ENCODE results near the gene AUTS2. TPM values are rescaled to one million over a fixed set of nuclear protein-coding genes. Genes with fewer than 3 reads are reported as not detected.
A peak's percentile ranks its signal among the peaks of the same experiment; 100 is the strongest.

AUTS2 gene
- total and polyA plus RNA-seq, 5 donors: 7.0 to 15.4 (median 10.6) TPM

DNA sequence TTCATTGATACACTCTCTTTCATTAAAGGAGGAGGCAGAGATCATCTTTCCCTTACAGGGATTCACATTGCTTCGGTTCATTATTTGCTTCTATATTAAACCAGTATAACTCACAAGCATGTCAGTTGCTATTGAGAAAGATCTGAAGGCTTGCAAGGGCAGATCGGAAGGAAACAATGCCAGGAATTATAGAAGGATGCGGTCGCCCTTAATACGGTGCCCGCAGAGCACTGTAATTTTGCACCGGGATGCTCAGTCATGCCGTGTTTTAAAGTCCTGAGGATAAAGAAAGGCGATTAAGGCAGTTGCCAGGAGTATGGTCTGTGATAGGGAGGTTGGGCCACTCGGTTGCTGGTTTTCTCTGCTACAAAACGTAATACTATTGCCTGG, 1183.6 kb downstream of the AUTS2 start:
- intact Hi-C loops (cut with DNase I): no loop called here
- DNase-seq (no peak), ATAC-seq (no peak)
- WGBS: 95% methylated on average over 11 of the region's 11 CpGs
- no peaks in the 10 kb centered on the region for H3K9me3 ChIP-seq (ENCODE audit: control insufficient read depth, low read length)
- H3K4me3 ChIP-seq (ENCODE audit: low read length): no peak overlapping the region
- H3K27me3 ChIP-seq (ENCODE audit: control insufficient read depth, insufficient read depth): no peaks in the 10 kb centered on the region
- no peak overlapping the region for H3K27ac ChIP-seq (ENCODE audit: low read length)
- H3K4me1 ChIP-seq (ENCODE audit: control insufficient read depth, insufficient read depth, low read length): no peaks in the 10 kb centered on the region

DNA sequence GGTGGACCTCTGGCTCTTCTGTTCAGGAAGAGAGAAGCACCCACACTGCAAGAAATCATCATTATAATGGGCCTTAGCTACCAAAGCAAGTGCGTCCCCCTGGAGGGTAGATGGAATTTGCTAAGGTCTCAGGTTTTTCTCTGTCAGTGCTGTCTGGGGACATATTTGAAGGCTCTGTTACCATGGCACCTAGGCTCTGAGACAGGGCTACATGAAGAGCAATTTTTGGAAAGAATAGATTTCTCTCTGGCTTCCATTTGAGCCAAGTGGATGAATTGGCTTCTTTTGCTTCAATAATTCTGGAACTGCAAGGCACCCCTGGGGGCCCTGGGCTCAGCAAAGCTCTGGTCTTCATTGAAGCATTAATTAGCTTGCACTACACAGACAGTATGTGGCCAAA, 1184.5 kb downstream of the AUTS2 start:
- WGBS: 94% methylated on average over 1 of the region's 1 CpG
- DNase-seq (no peak), ATAC-seq (no peak)
- Histone ChIP-seq H3K4me3 (ENCODE audit: low read length) (no peak overlapping the region), H3K27me3 (ENCODE audit: control insufficient read depth, insufficient read depth) (no peaks in the 10 kb centered on the region), H3K27ac (ENCODE audit: low read length) (no peak overlapping the region), H3K9me3 (ENCODE audit: control insufficient read depth, low read length) (no peaks in the 10 kb centered on the region), H3K4me1 (ENCODE audit: control insufficient read depth, insufficient read depth, low read length) (no peaks in the 10 kb centered on the region)
- intact Hi-C loops (cut with DNase I): no loop called here

DNA sequence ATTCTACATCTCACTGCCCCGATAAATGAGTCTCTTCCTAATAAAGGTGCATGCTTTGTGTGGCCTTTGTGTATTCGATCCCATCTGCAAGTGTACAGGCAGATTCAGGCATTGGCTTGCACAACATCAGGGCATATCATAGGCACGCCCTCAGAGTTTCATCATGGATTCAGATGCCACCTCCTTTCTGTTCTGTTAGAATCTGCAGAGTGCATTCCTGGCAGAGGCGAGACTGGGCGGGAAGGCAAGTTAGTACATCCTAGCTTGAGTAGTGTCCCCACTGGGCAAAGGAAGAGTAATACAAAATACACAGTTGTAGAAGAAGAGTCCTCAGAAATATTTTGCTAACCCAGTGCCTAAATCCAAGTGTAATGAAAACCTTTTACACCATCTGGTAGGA, 1187.2 kb downstream of the AUTS2 start:
- 97% methylated on average over 5 of the region's 5 CpGs for WGBS
- no peaks in the 10 kb centered on the region for H3K27me3 ChIP-seq (ENCODE audit: control insufficient read depth, insufficient read depth)
- H3K27ac ChIP-seq (ENCODE audit: low read length): no peak overlapping the region
- no peaks in the 10 kb centered on the region for H3K9me3 ChIP-seq (ENCODE audit: control insufficient read depth, low read length)
- DNase-seq (no peak), ATAC-seq (no peak)
- H3K4me3 ChIP-seq (ENCODE audit: low read length): no peak overlapping the region
- intact Hi-C loops (cut with DNase I): no loop called here
- no peaks in the 10 kb centered on the region for H3K4me1 ChIP-seq (ENCODE audit: control insufficient read depth, insufficient read depth, low read length)

DNA sequence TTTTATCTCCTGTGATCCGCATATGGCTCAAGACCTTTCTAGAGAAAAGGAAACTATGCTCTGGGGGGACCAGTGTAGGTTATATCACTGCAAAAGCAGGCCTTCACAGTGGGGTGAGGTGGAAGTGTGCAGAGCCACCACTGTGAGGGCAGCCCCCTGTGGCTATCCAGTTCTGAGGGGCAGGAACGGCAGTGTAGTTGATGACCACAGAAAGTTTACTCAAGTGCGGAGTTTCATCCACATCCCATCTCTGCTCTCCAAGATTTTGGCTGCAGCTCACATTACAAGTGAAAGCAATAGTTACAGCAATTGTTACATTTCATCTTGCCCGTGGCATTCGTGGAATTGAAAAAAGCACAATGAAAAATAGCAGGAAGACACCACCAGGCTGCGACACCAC, 1187.8 kb downstream of the AUTS2 start:
- ATAC-seq (no peak), DNase-seq (no peak)
- Histone ChIP-seq H3K27me3 (ENCODE audit: control insufficient read depth, insufficient read depth) (no peaks in the 10 kb centered on the region), H3K4me1 (ENCODE audit: control insufficient read depth, insufficient read depth, low read length) (no peaks in the 10 kb centered on the region), H3K4me3 (ENCODE audit: low read length) (no peak overlapping the region), H3K27ac (ENCODE audit: low read length) (no peak overlapping the region), H3K9me3 (ENCODE audit: control insufficient read depth, low read length) (no peaks in the 10 kb centered on the region)
- intact Hi-C loops (cut with DNase I): no loop called here
- WGBS: 94% methylated on average over 6 of the region's 6 CpGs

DNA sequence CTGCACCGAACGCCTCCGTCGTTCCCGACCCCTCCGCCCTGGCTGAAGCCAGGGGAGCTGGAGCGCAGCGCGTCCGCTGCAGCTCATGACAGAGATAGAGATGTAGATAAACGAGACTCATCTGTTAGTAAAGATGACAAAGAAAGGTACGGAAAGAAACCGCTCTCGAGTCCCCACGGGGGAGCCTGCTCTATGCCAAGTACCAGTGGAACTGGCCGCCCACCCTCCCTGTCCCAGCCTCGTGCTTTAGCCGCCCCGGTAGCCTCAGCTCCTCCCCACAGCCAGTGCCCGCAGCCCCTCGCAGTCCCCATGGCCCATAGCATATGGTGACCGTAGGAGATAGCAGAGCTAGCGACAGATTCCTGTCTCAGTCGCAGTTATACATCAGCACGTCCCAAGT, 1189.0 kb downstream of the AUTS2 start:
- no peak for ATAC-seq
- no peak overlapping the region for H3K27ac ChIP-seq (ENCODE audit: low read length)
- no peak overlapping the region for H3K4me3 ChIP-seq (ENCODE audit: low read length)
- no peaks in the 10 kb centered on the region for H3K9me3 ChIP-seq (ENCODE audit: control insufficient read depth, low read length)
- H3K4me1 ChIP-seq (ENCODE audit: control insufficient read depth, insufficient read depth, low read length): no peaks in the 10 kb centered on the region
- WGBS: 90% methylated on average over 25 of the region's 25 CpGs
- intact Hi-C loops (cut with DNase I): no loop called here
- H3K27me3 ChIP-seq (ENCODE audit: control insufficient read depth, insufficient read depth): no peaks in the 10 kb centered on the region
- DNase-seq: no peak

DNA sequence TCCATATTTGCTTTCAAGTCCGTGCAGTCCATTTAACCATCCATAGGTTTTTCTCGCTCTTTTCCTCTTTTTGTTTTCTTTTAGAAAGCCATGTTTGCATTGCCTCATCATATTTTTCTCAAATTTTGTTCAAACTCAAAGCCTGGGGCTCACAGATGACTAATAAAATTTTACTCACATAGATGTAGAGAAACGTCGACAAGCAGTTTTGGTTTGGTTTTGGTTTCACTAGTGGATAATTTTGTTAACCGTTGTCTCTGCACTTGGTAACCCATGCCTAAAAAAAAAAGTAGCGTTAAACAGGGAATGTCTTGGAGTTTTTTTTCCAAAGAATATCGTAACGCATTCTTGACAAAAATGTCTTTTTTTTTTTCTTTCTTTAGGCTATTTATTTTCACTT, 1189.5 kb downstream of the AUTS2 start:
- no peak overlapping the region for H3K27ac ChIP-seq (ENCODE audit: low read length)
- no peaks in the 10 kb centered on the region for H3K27me3 ChIP-seq (ENCODE audit: control insufficient read depth, insufficient read depth)
- intact Hi-C loops (cut with DNase I): no loop called here
- WGBS: 95% methylated on average over 8 of the region's 8 CpGs
- ATAC-seq (no peak), DNase-seq (no peak)
- H3K4me3 ChIP-seq (ENCODE audit: low read length): no peak overlapping the region
- H3K4me1 ChIP-seq (ENCODE audit: control insufficient read depth, insufficient read depth, low read length): no peaks in the 10 kb centered on the region
- no peaks in the 10 kb centered on the region for H3K9me3 ChIP-seq (ENCODE audit: control insufficient read depth, low read length)

DNA sequence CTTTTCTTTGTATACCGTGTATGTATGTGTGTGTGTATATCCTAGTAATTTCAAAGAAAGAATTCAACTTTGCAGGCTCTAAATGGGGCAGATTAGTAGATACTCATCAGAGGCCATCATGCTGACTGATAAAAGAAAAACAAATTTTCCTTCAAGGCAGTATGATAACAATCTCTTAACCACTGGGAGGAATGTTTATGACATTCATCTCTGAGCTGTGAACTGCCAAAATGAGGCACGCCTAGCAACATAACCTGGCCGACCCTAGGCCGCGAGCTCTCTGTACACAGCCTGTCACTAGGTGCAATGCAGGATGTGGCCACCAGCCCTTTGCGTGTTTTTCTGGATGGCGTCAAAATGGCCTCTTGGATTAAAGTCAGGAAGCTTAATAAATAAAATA, 1190.0 kb downstream of the AUTS2 start:
- DNase-seq: no peak
- WGBS: 94% methylated on average over 7 of the region's 7 CpGs
- intact Hi-C loops (cut with DNase I): no loop called here
- H3K27ac ChIP-seq (ENCODE audit: low read length): no peak overlapping the region
- H3K27me3 ChIP-seq (ENCODE audit: control insufficient read depth, insufficient read depth): no peaks in the 10 kb centered on the region
- H3K9me3 ChIP-seq (ENCODE audit: control insufficient read depth, low read length): no peaks in the 10 kb centered on the region
- H3K4me3 ChIP-seq (ENCODE audit: low read length): no peak overlapping the region
- no peak for ATAC-seq
- H3K4me1 ChIP-seq (ENCODE audit: control insufficient read depth, insufficient read depth, low read length): no peaks in the 10 kb centered on the region

DNA sequence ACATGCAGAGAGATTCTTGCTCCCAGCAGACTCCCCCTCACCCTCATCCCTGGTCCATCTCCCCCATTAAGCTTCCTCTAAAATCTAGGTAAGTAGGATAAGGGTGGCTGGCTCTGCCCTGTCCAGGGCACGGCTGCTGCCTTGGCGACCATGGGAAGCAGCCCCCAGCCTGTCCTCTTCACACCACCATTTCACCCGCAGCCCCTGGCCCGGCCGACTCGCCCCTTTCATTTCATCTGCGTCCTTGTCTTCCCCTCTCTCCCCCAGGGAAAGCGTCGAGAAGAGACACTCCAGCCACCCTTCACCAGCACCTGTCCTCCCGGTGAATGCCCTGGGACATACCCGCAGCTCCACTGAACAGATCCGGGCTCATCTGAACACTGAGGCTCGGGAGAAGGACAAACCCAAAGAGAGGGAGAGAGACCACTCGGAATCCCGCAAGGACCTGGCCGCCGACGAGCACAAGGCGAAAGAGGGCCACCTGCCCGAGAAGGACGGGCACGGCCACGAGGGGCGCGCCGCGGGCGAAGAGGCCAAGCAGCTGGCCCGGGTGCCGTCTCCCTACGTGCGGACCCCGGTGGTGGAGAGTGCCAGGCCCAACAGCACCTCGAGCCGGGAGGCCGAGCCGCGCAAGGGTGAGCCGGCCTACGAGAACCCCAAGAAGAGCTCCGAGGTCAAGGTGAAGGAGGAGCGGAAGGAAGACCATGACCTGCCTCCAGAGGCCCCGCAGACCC, 1191.4 kb downstream of the AUTS2 start:
- WGBS: 99% methylated on average over 43 of the region's 43 CpGs
- H3K27ac ChIP-seq (ENCODE audit: low read length): no peak overlapping the region
- no peaks in the 10 kb centered on the region for H3K9me3 ChIP-seq (ENCODE audit: control insufficient read depth, low read length)
- ATAC-seq (peak in 1 of 2 donors; percentile 18), DNase-seq (no peak)
- intact Hi-C loops (cut with DNase I): no loop called here
- H3K4me1 ChIP-seq (ENCODE audit: control insufficient read depth, insufficient read depth, low read length): no peaks in the 10 kb centered on the region
- H3K27me3 ChIP-seq (ENCODE audit: control insufficient read depth, insufficient read depth): no peaks in the 10 kb centered on the region
- no peak overlapping the region for H3K4me3 ChIP-seq (ENCODE audit: low read length)

DNA sequence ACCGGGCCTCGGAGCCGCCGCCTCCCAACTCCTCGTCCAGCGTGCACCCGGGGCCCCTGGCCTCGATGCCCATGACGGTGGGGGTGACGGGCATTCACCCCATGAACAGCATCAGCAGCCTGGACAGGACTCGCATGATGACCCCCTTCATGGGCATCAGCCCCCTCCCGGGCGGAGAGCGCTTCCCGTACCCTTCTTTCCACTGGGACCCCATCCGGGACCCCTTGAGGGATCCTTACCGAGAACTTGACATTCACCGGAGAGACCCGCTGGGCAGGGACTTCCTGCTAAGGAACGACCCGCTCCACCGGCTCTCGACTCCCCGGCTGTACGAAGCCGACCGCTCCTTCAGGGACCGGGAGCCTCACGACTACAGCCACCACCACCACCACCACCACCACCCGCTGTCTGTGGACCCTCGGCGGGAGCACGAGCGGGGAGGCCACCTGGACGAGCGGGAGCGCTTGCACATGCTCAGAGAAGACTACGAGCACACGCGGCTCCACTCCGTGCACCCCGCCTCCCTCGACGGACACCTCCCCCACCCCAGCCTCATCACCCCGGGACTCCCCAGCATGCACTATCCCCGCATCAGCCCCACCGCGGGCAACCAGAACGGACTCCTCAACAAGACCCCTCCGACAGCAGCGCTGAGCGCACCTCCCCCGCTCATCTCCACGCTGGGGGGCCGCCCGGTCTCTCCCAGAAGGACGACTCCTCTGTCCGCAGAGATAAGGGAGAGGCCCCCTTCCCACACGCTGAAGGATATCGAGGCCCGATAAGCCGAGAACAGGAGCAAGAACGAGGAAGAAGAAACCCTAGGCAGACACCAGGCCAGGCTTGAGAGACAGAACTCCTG, 1192.2 kb downstream of the AUTS2 start:
- H3K4me1 ChIP-seq (ENCODE audit: control insufficient read depth, insufficient read depth, low read length): no peaks in the 10 kb centered on the region
- WGBS: 92% methylated on average over 63 of the region's 63 CpGs
- H3K27ac ChIP-seq (ENCODE audit: low read length): no peak overlapping the region
- H3K4me3 ChIP-seq (ENCODE audit: low read length): no peak overlapping the region
- no peaks in the 10 kb centered on the region for H3K27me3 ChIP-seq (ENCODE audit: control insufficient read depth, insufficient read depth)
- DNase-seq (peak in 1 of 3 donors; percentile 47), ATAC-seq (peak in 1 of 2 donors; percentile 19)
- intact Hi-C loops (cut with DNase I): no loop called here
- H3K9me3 ChIP-seq (ENCODE audit: control insufficient read depth, low read length): no peaks in the 10 kb centered on the region

DNA sequence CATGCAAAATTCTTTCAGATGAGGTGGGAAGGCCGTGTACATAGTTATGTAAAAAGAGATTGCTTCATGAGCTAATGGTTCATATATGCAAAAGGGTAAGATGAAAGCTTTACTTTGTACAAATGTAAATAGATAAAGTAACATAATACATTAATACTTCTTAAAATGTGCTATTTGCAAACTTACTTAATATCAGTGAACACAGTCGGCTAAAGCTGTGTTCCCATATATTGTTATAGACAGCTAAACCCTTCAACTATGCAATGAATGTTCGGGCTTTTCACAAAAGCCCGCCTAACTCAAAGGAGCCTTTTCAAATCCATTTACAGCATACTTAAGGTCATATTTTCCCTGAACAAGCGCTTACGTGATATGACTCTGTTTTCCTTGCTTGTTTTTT, 1193.1 kb downstream of the AUTS2 start:
- intact Hi-C loops (cut with DNase I): no loop called here
- no peak for DNase-seq
- 85% methylated on average over 6 of the region's 6 CpGs for WGBS

DNA sequence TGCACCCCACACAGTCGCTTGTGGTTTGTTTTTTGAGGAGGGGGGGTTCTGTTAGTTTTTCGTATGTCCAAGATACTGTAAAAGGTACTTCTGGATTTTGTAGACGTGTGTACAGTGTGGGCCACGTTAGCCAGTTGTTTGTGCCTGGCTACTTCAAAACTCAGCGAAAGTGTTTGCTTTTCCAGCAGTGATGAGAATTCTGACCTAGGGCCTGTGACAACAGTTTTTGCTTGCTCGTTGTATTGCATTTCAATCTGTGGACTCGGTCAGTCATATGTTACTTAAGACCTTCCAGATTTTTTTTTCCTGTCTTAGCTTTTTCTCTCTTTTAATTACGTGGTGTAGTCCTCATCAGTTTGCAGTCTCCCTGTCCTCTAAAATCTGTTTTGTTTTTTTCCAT, 1194.8 kb downstream of the AUTS2 start:
- DNase-seq (no peak), ATAC-seq (no peak)
- H3K27me3 ChIP-seq (ENCODE audit: control insufficient read depth, insufficient read depth): no peaks in the 10 kb centered on the region
- H3K9me3 ChIP-seq (ENCODE audit: control insufficient read depth, low read length): no peaks in the 10 kb centered on the region
- H3K4me1 ChIP-seq (ENCODE audit: control insufficient read depth, insufficient read depth, low read length): no peaks in the 10 kb centered on the region
- WGBS: 92% methylated on average over 8 of the region's 8 CpGs
- intact Hi-C loops (cut with DNase I): no loop called here
- H3K27ac ChIP-seq (ENCODE audit: low read length): no peak overlapping the region
- H3K4me3 ChIP-seq (ENCODE audit: low read length): no peak overlapping the region

More for the DNA sequence above, 1193.1 kb downstream of the AUTS2 start:
- Histone ChIP-seq H3K4me1 (ENCODE audit: control insufficient read depth, insufficient read depth, low read length) (no peaks in the 10 kb centered on the region), H3K27me3 (ENCODE audit: control insufficient read depth, insufficient read depth) (no peaks in the 10 kb centered on the region), H3K9me3 (ENCODE audit: control insufficient read depth, low read length) (no peaks in the 10 kb centered on the region), H3K4me3 (ENCODE audit: low read length) (no peak overlapping the region), H3K27ac (ENCODE audit: low read length) (no peak overlapping the region)
- ATAC-seq: no peak

Measured in right cardiac atrium (tissue), 5 donors.